Testis (tissue), 3 donors: Measurements from ENCODE around the gene CDK14. TPM values are rescaled to one million over a fixed set of nuclear protein-coding genes. Genes with fewer than 3 reads are reported as not detected.

Source experiments
- DNase-seq: peaks from one replicate; pipeline ENCODE4 v3.0.0-alpha.2; 2019
- H3K27ac ChIP-seq, 2 donors: fragments of 200-600 bp; sonication (generic); one replicate each; pipeline ENCODE4 v1.5.1; 2019
- H3K27me3 ChIP-seq: fragments of 200-600 bp; sonication (generic); one replicate; pipeline ENCODE4 v1.5.1; 2019
- H3K36me3 ChIP-seq: fragments of 200-600 bp; sonication (generic); one replicate; pipeline ENCODE4 v1.5.1; 2017; ENCODE audit warnings: low read depth; ENCODE audit errors: missing control alignments
- H3K4me1 ChIP-seq: fragments of 200-600 bp; sonication (generic); one replicate; pipeline ENCODE4 v1.5.1; 2019
- H3K4me3 ChIP-seq, 2 donors: fragments of 200-600 bp; sonication (generic); one replicate each; pipeline ENCODE4 v1.5.1; 2017 to 2019
- H3K9me3 ChIP-seq: fragments of 200-600 bp; sonication (generic); one replicate; pipeline ENCODE4 v1.5.1; 2017
- POLR2A ChIP-seq: fragments of 450-650 bp; IDR thresholded peaks from one replicate; pipeline ENCODE4 v1.6.1; 2017; ENCODE audit warnings: antibody characterized with exemption, mild to moderate bottlenecking, moderate library complexity
- WGBS, 2 donors: methylation state at CpG; one replicate each; pipeline ENCODE4 v1.1.5; 2018; 5-methylcytosine and 5-hydroxymethylcytosine counted together
- intact Hi-C: fragments of 100-400 bp; cut with DNase I; formaldehyde crosslinking; loops from one replicate; pipeline ENCODE4 v1.15.1; 2023; ENCODE audit warnings: low total_unique reads
- polyA plus RNA-seq: library from polyadenylated mRNA; stranded (reverse); fragments of 350-450 nt; fragmentation: Illumina TruSeq; extraction: RNeasy Lipid Tissue Mini Kit (QIAGEN cat#74804); gene quantifications from one replicate; pipeline ENCODE4 v1.2.3, GENCODE V29; 2014; ENCODE audit warnings: low read depth, low replicate concordance; ENCODE audit not compliant: insufficient read depth
- total RNA-seq, 2 donors: library from RNA; depleted of rRNA; stranded (reverse); fragments of >200 nt; gene quantifications; one replicate each; pipeline ENCODE4 v1.2.3, GENCODE V29; 2016
- TF ChIP-seq, protein P1 (sequence below), 3 experiments: fragments of 450-650 bp in 2 of 3; fragments of 200-600 bp in 1 of 3; sonication (generic) in 1 of 3; IDR thresholded peaks; one replicate each; pipeline ENCODE4 v1.5.1; 2016 to 2019; ENCODE audit warnings: antibody characterized with exemption in 3 of 3, mild to moderate bottlenecking in 2 of 3, moderate library complexity in 1 of 3

The CDK14 gene
- total and polyA plus RNA-seq, 3 donors from 2014 or later = 18.9 to 22.7 (median 19.5) TPM

DNA sequence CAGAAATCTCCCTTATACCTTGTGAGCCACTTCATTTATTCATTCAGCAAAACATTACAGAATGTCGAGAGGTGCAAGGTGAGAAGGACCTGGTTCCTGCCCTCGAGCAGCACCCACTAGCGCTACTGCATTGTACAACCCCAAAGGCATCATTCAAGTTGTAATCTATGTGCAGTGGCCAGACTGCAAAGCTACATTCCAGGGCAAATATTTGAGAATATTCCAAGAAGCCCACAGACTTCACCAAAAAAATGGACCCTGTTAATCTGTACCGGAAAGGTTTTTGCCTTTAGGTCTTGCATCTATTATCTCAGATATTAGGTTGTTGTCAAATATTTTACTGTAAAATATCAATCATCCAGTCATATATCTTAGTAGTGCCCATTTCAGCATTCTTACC is 372.8 kb downstream of the CDK14 start:
- TF ChIP-seq, protein P1, sequence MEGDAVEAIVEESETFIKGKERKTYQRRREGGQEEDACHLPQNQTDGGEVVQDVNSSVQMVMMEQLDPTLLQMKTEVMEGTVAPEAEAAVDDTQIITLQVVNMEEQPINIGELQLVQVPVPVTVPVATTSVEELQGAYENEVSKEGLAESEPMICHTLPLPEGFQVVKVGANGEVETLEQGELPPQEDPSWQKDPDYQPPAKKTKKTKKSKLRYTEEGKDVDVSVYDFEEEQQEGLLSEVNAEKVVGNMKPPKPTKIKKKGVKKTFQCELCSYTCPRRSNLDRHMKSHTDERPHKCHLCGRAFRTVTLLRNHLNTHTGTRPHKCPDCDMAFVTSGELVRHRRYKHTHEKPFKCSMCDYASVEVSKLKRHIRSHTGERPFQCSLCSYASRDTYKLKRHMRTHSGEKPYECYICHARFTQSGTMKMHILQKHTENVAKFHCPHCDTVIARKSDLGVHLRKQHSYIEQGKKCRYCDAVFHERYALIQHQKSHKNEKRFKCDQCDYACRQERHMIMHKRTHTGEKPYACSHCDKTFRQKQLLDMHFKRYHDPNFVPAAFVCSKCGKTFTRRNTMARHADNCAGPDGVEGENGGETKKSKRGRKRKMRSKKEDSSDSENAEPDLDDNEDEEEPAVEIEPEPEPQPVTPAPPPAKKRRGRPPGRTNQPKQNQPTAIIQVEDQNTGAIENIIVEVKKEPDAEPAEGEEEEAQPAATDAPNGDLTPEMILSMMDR (IDR thresholded peaks at IDR 0.05) = no peak
- TF ChIP-seq POLR2A = no peak
- Histone ChIP-seq H3K4me3 (no peak overlapping the region), H3K4me1 (no peaks in the 10 kb centered on the region), H3K27me3 (no peaks in the 10 kb centered on the region), H3K27ac (no peak overlapping the region), H3K9me3 (no peaks in the 10 kb centered on the region), H3K36me3 (no peaks in the 10 kb centered on the region)
- DNase-seq = no peak
- intact Hi-C loops = no loop called here
- 88 to 95% methylated on average over 4 of the region's 4 CpGs for WGBS, 2 donors

DNA sequence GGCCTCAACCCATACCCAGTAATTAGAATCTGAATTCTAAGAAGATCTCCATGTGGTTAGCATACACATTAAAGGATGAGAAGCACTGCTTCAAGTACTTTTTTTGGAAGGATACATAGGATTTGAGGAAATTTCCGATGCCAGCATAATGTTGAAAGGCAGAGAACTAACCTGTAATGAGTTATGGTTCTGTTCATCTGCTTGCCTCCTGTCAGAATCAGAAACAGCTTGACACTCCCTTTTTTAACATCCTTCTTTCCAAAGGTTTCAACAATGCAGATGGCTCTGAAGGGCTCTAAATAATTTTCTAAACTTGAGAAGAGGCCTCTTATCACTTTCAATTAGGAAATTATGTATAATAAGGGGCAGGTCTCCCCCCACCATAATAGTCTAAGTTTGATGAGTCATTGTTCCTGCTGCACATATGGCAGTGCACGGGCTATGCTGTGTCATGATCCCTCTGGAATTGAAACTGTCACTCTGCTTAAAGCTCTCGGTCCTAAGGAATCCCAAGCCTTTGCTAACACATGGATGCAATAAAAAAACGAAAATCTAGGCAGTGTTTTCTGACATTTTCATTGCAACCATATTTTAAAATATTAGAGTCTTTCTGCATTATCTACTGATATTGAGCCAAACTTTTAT is 376.9 kb downstream of the CDK14 start:
- WGBS, 2 donors = 91 to 92% methylated on average over 4 of the region's 4 CpGs
- TF ChIP-seq, protein P1 (IDR thresholded peaks at IDR 0.05) = no peak
- no peak for TF ChIP-seq POLR2A
- Histone ChIP-seq H3K27ac (no peak overlapping the region), H3K27me3 (no peaks in the 10 kb centered on the region), H3K4me3 (no peak overlapping the region), H3K36me3 (no peaks in the 10 kb centered on the region), H3K4me1 (no peaks in the 10 kb centered on the region), H3K9me3 (no peaks in the 10 kb centered on the region)
- no peak for DNase-seq
- intact Hi-C loops = no loop called here

DNA sequence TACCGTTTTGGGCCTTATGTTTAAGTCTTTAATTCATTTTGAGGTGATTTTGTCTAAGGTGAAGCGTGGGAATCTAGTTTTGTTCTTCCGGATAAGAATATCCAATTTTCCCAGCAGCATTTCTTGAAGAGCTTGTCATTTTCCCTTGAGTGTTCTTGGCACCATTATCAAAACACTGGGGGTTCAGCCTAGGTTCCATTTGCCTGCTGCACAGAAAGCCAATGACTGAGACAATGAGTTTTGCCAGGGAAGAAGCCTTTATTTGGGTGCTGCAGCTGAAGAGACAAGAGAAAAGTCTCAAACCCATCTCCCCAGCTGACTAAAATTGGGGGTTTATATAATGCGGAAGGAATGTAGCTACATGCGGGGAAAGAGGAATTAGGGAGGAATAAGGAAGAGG is 380.9 kb downstream of the CDK14 start:
- no peak overlapping the region for H3K4me3 ChIP-seq
- intact Hi-C loops = no loop called here
- TF ChIP-seq, protein P1 (IDR thresholded peaks at IDR 0.05) = no peak
- no peak for TF ChIP-seq POLR2A
- H3K9me3 ChIP-seq = no peaks in the 10 kb centered on the region
- no peak overlapping the region for H3K27ac ChIP-seq
- WGBS, 2 donors = 90 to 94% methylated on average over 5 of the region's 5 CpGs
- H3K36me3 ChIP-seq = no peaks in the 10 kb centered on the region
- no peaks in the 10 kb centered on the region for H3K27me3 ChIP-seq
- no peaks in the 10 kb centered on the region for H3K4me1 ChIP-seq
- DNase-seq = no peak

- H3K27ac ChIP-seq = no peak overlapping the region
- TF ChIP-seq, protein P1 (IDR thresholded peaks at IDR 0.05) = no peak
- TF ChIP-seq POLR2A = no peak
- WGBS, 2 donors = 44 to 47% methylated on average over 2 of the region's 2 CpGs
- no peak overlapping the region for H3K4me3 ChIP-seq
- H3K9me3 ChIP-seq = no peaks in the 10 kb centered on the region
- no peaks in the 10 kb centered on the region for H3K4me1 ChIP-seq
- no peaks in the 10 kb centered on the region for H3K36me3 ChIP-seq
- intact Hi-C loops = no loop called here
- no peaks in the 10 kb centered on the region for H3K27me3 ChIP-seq
- DNase-seq = no peak
These were observed 384.4 kb downstream of the CDK14 start for GRCh38 chr7:90980545-90980944.

DNA sequence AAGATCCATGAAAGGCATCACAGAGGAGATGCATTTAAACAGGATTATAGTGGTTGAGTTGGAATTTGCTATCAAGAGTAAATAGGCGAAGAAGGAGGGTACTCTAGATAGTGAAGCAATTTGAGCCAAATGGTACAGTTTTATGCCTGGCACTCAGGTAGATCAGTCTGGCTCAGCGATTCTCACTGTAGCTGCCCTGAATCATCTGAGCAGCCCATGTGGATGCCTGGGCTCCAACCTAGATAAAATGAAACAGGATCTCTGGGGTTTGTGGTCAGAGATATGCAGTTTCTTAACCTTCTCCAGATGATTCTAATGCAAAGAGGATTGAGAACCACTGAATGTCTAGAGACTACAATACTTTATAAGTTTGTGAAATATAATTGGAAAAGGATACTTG is 386.1 kb downstream of the CDK14 start:
- Histone ChIP-seq H3K36me3 (no peaks in the 10 kb centered on the region), H3K9me3 (no peaks in the 10 kb centered on the region), H3K4me1 (no peaks in the 10 kb centered on the region), H3K27me3 (no peaks in the 10 kb centered on the region), H3K4me3 (no peak overlapping the region), H3K27ac (no peak overlapping the region)
- no peak for DNase-seq
- TF ChIP-seq, protein P1 (IDR thresholded peaks at IDR 0.05) = no peak
- no peak for TF ChIP-seq POLR2A
- 94 to 95% methylated on average over 2 of the region's 2 CpGs for WGBS, 2 donors
- intact Hi-C loops = no loop called here
